Measurements from ENCODE around the gene CTSL.

DNA sequence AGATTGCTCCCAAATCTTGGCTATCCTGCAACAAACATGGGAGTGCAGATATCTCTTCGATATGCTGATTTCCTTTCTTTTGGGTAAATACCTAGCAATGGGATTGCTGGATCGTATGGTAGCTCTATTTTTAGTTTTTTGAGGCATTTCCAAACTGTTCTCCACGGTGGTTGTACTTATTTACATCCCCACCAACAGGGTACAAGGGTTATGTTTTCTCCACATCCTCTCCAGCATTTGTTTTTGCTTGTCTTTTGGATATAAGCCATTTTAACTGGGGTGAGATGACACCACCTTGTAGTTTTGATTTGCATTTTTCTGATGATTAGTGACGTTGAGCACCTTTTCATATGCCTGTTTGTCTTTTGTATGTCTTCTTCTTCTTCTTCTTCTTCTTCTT lies 20.3 kb downstream of the CTSL start:
- TF ChIP-seq EZH2phosphoT487 (IDR thresholded peaks at IDR 0.05; ENCODE audit: insufficient read depth, low read depth): no peak
- no peak for TF ChIP-seq EZH2 (IDR thresholded peaks at IDR 0.05; ENCODE audit: insufficient read depth, poor library complexity, severe bottlenecking)

Data from GM23248 (cell line).